Stimulated activated CD8-positive, alpha-beta memory T cell treated with anti-CD3 and anti-CD28 coated beads, Interleukin-2, amount 100 ng/mL, for 1 hour (primary cell): Measurements from ENCODE around the gene ATP1A2.

Experiments used
- DNase-seq, 2 donors: peaks; one replicate each; pipeline ENCODE4 v3.0.0-alpha.2; 2020; ENCODE audit warnings: low read depth in 2 of 2

ATP1A2 gene

DNA sequence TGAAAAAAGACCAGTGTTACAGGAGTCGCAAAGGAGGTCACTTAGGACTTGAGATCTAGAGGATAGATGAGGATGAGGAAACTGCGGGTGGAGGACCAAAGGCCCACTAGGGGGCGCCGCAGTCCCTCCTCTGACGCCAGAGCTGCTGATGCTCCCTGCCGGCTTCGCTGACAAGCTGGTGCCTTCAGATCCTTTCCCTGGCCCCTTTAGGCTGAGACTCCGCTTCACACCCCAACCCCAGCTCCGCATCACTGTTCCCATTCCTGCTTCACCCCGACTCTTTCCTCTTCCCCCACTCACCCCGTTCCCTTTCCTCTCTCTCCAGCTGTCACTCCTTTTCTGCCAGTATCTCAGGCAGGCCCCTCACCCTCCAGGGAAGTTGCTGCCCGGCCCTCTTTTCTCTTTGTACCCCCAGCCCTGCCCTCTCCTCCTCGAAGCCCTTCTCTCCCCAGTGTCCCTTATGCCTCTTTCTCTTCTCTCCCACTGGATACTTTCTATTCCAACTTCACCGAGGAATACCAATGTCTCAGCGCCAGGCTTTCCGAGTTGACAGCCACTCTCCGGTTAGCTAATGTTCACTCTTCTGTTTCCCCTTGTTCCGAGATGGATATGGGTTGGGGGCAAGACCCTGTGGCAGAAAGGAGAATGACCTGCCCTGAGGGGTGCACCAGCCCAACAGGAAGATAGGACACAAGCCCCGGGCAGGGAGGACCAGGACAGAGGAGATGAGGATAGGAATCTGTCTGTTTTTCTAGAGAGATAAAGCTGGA is 29.7 kb upstream of the ATP1A2 start:
- peak; percentile 54 to 63 for DNase-seq

DNA sequence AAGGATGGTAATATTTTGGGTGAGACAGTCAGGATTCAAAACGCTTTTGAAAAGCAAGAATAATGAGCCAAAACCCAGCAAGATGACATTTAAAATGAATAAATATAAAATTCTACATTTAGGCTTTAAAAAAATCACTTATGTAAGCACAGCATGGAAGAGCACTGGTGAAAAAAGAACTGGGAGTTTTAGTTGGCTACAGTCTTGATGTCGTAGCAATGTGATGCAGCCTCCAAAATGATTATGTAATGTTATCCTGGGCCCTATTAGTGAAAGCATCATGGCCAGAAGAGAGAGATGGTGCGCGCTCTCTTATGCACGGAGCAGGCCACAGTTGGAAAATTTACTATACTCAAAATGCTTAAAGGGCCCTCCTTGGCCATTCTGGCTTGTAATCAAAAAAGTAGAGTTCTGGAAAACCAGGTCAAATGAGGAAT is 29.1 kb upstream of the ATP1A2 start:
- DNase-seq = no peak

DNA sequence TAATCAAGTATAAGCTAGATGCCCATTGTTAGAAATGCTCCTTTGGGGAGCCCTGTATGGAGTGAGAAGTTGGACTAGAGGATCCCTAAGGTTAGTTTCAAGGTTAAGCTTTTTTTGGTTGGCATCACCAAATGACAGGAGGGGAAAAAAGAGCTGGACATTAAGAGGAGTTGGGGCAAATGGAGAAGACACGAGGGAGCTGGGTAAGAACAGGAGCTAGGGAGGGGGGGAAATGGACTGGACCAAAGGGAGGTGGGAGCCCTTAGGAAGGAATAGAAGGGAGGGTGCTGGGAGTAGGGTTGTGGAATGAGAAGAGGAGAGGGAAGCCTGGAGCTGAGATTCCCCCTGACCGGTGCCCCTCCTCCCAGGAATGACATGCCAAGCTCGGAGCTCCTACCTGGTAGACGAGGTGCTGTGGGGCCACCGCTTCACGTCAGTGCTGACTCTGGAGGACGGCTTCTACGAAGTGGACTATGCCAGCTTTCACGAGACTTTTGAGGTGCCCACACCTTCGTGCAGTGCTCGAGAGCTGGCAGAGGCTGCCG is 28.4 kb upstream of the ATP1A2 start:
- no peak for DNase-seq

DNA sequence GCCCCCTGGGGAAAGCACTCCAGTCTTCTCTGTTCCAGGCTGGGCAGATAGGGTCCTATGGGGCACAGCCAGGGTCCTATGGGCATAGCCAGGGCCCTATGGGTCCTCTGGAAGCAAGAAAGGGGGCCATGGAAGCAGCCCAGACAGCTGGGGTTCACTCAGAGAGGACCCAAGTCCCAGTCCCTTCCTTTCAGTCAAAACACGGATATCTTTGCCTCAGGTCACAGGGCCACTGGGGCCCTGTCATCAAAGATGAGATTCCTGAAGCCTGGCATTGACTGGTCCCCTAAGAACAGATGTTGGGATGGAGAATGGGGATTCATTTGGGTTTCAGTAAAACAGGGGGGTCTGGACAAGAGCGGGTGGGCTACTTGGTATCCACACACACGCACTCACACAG is 25.7 kb upstream of the ATP1A2 start:
- DNase-seq = no peak

DNA sequence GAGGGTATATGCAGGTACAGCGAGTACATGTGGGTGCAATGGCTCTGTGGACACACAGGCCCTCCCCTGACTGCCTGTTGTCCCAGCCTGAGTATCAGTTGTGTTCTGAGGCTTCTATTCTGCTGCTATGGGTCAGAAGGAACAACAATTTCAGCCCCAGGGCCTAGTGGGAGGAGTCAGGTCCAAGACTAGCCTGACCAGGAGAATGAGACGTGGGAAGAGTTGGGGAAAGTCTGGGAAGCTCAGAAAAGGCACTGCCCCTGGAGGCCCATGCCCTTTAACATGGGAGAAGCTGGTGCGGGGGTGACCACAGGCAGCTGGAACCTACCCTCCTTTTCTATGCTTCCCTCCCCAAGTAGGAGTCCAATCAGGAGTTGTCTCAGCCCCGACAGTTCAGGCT is 24.8 kb upstream of the ATP1A2 start:
- DNase-seq = no peak

DNA sequence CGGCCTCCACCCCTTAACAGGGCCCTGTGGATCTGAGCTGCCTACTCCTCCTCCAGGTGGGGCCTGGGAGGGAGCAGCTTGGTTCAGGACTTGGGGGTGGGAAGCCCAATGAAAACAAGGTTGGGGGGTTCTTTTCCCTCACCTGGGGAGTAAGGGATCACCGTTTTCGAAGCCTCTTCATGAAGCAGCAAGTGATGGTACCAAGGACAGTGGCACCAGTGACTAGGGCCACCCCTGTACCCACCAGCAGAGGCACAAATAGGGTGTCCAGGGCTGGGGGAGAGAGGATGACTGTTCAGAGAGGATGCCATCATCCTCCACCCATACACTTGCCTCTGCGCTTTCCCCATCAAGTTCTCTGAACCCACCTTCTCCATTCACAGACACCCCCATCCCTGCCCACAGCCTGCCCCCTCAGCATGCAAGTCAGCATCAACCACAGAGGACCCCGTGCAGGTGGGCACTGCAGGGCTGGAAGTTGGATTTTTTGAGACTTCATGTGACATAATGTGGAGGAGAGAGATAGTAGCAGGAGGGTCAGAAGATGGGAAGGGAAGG is 23.8 kb upstream of the ATP1A2 start:
- DNase-seq = no peak

DNA sequence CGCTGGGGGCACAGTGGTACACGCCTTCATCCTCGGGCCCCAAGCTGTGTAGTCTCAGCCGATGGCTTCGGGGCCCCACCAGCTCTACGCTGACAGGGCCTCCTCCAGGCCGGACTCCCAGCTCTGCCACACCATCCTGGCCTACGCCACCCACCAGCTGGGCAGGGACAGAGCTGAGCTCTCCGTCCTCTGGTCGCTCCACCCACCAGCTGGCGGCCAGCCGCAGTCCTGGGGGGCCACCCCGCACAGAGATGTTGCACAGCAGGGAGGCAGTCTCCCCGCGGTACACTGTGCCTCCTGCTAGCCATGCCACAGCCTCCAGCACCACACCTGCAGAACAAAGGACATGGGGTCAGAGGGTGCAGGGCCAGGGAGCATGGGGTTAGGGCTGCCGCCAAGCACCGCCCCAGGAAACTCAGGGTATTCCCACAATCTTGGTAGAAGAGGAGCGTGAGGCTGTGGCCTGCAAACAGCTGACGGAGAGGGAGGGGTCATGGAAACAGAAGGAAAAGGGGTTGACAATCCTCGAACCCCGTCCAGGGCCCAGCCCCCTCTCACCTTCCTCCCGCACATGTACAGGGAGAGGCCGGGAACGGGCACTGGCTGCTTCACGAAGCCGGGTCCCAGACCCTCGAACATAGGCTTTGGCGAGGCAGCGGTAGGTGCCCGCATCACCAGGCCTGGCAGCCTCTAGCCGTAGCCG is 23.0 kb upstream of the ATP1A2 start:
- no peak for DNase-seq

DNA sequence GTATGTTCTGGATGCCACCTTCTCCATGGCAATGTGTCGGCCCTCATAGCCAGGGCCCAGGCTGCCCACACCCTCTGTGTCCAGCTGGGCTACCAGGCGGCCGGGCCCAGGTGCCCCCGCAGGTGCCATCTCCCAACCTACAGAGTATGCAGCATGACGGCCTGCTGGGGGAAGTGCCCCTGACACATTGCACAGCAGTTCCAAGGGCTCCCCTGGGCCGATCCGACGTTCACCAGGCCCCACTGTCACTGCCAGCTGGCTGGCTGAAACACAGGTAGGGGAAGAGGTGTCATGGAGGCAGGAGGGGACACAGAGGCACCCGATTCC is 22.5 kb upstream of the ATP1A2 start:
- DNase-seq = no peak

DNA sequence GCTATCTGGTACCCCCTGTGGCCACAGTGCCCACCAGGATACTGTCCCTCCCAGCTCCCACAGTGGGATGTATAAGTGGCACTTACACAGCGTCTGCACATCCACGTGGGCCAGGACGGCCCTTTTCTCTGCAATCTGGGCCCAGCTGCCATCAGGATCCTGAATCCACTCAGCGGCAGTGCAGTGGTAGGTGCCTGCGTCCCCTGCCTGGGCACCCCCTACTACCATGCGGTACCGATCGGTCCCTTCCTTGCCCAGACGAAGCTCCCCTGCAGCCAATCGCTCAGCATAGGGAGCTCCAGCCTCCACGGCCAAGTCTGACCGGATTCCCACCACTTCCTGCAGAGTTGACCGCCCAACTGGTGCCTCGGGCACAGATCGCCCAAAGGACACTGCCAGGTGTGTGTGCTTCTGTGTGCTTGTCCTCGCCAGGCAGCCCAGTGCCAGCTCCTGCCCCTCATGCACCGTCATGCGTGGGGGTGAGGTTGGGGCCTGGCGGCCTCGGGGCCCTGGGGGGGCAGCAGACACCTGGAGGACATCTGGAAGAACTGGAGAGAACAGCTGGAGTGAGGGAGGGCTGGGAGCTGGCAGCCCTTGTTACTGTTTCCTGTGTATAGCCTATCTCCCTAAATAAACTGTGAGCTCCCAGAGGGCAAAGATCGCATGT is 21.8 kb upstream of the ATP1A2 start:
- no peak for DNase-seq

DNA sequence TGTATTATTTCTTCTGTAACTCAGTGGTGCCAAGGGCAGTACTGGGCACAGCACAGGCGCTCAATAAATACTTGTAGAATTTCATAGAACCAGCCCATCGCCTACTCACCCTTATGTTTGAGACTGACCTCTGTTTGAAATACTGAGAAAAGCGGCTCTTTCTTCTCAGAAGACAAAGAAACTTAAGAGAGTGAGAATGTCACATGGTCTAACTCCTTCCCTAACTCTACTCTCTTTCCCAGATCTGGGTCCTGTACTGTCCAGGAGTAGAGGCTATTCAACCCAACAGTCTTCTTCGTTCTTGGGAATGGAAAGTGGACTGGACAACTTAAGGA is 21.3 kb upstream of the ATP1A2 start:
- DNase-seq = no peak

DNA sequence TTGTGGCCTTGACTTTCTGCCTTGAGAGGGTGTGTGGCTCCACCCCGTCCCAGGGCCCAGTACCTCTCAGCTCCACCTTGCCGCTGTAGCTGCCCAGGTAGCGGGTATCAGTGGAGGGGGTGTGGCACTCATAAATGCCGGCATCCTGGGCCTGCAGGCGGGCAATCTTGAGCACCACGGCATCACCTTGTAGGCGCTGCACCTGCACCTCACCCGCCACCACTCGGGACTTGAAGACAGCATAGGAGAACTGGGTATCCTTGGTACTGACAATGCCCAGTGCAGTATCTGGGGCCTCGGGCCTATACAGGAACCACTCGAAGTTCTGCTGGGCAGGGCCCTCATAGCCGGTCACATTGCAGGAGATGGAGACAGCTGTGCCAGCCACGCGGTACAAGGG is 20.8 kb upstream of the ATP1A2 start:
- DNase-seq = no peak

DNA sequence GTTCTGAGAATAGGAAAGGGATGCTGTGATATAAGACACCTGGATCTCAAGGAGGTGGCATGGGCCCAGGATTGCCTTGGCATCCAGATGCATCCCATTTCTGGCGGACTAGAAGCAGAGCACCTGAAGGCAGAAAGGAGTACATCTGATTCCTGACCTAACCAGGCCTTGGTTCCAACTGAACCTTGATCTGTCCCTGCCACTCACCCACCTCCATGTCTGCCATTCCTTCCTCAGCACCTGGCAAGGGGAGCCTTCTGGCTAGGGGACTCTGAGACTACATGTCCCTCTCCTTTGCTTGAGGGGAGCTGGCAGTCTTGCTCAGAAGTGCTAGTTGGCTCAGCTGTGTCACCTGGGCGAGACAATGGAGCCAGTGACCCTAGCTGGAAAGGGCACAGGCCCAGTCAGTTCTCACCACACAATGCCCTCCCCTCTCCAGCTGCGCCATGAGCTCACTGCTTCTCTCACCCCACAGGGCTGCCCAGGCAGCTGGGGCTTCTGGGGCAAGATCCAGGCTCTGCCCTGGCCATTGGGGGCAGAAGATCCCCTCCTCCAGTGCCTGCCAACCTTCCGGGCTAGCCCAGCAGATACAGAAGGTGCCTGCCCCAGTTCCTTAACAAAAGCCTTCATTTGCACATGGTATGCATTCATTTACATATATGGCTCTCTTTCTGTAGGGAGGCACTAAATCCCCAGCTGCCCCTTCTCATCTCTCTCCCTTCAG is 20.0 kb upstream of the ATP1A2 start:
- DNase-seq = no peak

DNA sequence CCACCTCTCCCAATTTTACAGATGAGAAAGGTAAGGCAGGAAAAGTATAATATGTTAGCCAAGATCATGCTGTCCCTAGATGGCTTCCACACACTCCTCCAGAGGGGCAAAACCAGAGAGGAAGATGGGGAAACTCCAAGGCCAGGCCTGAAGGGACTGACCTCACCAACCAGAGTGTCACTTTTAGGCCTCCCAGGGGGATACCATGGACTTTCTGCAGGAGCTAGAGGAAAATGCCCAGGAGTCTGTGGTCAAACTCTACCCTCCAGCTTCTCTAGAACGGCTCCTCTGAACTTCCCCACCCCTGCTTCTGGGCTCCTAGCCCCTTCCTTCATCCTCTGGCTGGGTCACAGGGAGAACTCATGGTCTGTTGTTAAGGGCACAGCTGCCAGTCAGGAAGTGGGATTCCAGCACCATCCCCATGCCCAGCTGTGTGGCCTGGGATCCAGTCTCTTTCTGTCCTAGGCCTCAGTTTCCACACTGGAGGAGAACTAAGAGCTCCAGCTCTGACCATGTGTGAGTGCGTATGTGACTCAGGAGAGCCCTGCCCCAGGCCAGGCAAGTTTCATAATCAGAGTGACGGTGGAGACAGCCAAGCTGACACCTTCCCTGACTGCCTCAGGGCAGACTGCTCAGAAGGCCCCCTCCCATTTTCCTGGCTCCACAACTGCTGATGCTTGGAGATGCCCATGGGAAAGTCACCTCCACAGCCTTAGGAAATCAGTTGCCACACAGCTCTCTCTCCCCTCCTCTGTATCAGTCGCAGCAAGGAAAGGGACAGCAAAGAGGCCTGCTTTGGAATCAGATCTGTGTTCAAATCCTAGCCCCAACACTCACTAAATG is 19.1 kb upstream of the ATP1A2 start:
- no peak for DNase-seq

DNA sequence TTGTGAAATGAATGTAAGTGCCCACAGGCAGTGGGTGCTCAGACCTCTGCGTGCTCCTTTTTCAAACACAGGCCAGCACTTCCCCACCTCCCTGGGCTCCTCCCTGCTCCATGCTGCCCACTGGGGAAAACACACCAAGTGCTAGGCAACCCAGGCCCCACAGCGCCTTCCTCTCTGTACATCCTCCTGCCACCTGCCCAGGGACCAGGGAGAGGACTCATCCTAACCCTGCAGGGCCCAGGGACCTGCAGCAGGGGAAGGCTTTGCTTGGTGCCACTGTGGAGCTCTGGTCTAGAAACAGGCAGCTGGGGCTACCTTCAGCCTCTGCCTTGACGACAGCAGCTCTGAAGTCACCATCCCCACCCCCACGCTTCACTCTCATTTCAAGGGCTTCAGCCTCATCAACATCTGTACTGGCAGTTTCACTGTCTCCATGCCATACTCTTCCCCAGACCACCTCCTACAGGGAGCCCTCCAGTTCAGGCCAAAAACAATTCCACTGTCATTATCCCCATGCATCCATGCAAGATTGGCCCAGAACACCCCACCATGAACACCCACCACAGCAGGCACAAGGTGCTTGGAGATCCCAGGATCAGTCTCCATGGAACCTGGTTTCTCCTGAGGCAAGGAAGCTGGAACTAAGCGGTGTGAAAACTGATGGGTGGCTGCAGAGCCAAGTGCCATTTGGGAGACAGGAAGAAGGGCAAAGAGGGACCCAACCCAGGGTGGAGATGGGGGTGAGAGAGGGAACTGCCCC is 18.2 kb upstream of the ATP1A2 start:
- no peak for DNase-seq

DNA sequence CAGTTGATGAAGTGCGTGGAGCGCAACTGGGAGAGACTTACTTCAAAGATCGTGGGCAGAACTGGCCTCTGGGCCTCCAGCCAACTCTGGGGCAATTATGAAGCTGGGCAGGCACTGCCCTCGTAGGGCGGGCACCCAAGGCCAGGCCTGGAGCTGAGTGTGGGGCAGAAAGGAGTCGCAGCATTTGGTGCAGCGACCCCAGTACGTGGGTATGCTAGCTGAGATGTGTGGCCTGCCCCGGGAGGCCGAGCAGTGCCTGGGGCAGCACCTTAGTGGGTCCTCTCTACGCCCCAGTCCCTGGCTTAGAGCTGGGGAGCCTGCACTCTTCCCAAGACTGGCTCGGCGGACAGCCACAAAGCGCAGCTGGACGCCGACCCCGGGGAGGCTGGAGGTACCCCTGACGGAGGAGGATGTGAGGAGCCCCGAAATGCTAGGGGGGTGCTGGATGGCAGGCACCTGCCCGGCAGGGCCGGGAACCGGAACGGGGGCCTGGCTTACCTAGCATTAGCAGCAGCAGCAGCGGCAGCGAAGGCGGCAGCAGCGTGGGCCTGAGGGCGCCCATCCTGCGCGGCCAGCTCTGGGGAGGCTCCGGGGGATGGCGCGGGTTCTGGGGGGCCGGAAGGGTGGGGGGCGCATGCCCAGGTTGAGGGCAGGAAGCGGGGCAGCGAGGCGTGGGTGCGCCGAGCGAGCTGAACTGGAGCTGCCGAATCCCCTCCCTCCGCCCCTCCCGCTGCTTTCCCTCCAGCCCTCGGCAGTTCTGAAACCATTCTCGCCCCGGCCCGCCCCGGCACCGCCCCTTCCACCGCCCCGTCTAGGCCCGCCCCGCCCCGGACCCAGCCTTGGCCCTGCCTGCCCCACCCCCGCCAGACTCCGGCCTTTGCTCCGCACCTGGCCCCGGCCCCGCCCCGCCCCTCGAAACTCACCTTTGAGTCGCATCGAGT is 17.4 kb upstream of the ATP1A2 start, which contains the start of gene IGSF8:
Gene IGSF8 (minus strand): TSS at position 709 of the 941 bp plus-strand sequence. CDS start 147 bp downstream, at position 562.
- peak; percentile 88 to 90 for DNase-seq

DNA sequence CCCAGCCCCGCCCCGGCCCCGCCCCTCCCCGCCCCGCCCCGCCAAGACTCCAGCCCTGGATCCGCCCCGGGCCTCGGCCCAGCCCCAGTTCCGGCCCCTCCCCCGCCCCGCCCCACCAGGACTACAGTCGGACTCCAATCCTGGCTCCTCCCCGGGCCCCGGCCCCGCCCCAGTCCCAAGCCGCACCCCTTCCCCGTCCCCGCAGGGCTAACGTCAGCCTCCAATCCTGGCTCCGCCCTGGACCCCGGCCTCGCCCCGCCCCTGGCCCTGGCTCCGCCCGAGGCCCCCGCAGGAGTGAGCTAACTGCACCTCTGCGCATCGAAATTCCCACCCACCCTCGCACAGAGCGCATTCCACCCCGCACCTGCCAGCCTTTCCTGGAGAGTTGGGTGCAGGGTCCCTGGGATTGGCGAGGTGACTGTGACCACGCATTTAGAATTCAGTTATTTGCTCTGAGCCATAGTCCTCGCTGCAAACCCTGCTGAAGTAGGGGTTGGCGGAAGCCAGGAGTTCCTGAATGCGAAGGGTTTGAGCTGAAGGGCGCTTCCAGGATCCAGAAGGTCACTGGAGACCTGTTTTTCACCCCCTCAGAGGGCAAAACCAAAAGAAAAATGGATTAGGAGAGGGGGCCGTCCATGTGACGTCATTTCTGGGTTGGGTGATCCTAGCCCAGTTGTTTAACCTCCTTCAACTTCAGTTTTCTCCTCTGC is 16.6 kb upstream of the ATP1A2 start:
- peak; percentile 97 to 98 for DNase-seq

DNA sequence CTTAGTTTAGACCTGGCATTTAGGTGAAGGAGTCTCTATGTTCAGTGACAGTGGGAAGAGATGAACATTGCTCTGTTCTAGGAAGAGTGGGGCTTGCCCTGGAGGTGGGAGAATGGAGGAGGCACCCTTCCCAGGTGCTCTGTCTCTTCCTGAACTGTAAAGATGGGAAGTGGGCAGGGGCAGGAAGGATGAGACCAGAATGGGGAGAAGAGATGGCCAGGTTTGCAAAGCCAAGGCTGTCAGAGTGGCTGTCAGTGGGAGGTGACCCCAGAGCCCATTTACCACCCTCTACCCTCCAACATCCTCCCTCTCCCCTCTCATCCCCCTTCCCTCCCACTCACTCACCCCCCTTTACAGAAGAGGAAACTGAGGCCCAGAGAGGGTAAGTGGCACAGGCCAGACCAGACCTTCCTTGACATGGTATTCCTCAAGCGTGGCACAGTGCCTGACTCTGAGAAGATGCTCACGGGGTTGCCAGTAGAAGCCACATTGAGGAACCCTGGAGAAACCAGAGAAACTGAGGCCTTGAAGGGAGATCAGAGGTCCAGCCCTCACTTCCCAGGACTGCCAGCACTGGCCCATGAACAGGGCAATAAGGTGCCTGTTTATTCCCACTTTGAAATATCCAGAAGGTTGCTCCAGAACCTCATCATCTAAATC is 15.7 kb upstream of the ATP1A2 start:
- DNase-seq = no peak
